ENCODE data around the gene LRPAP1. TPM values are rescaled to one million over a fixed set of nuclear protein-coding genes. Genes with fewer than 3 reads are reported as not detected.

Gene LRPAP1
- total RNA-seq, 4 donors from 2014 or later: 112 to 153 (median 123) TPM

GRCh38 chr4:3464911-3465697 lies 67.1 kb downstream of the LRPAP1 start:
- 88% methylated on average over 21 of the region's 21 CpGs for WGBS, 2 donors
- no peak for TF ChIP-seq POLR2A (IDR thresholded peaks at IDR 0.05)
- TF ChIP-seq, protein P1, sequence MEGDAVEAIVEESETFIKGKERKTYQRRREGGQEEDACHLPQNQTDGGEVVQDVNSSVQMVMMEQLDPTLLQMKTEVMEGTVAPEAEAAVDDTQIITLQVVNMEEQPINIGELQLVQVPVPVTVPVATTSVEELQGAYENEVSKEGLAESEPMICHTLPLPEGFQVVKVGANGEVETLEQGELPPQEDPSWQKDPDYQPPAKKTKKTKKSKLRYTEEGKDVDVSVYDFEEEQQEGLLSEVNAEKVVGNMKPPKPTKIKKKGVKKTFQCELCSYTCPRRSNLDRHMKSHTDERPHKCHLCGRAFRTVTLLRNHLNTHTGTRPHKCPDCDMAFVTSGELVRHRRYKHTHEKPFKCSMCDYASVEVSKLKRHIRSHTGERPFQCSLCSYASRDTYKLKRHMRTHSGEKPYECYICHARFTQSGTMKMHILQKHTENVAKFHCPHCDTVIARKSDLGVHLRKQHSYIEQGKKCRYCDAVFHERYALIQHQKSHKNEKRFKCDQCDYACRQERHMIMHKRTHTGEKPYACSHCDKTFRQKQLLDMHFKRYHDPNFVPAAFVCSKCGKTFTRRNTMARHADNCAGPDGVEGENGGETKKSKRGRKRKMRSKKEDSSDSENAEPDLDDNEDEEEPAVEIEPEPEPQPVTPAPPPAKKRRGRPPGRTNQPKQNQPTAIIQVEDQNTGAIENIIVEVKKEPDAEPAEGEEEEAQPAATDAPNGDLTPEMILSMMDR (IDR thresholded peaks at IDR 0.05): no peak
- H3K4me3 ChIP-seq (ENCODE audit: low read depth, poor library complexity, severe bottlenecking): no peak overlapping the region
- no peak for DNase-seq (ENCODE audit: low spot score in 2 of 2)
- intact Hi-C loops (cut with DNase I; ENCODE audit: low total_unique reads): no loop called here

DNA sequence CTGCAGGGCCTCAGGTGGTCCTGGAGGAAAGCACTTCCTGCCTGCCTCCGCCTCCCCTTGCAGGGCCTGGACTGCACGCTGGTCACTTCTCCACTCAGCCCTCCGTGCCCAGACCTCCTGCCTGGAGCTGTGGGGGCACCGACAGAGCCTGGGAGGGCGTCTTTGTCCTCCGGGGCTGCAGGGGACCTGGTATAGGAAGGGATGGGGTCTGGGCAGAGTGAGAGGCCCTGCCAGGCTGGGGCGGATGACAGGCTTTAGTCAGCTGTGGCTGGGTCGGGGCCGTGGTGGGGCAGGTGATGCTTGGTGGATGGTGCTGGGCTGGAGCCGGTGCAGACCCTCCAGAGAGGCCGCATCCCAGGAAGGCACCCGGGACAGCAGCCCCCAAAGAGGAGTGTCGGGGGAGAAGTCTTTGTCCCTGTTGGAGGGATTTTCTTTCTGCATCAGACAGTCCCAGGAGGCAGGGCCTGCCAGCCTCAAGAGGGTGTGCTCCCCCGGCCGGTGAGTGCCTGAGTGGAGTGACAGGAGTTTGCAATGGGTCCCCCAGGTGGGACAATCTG lies 67.8 kb downstream of the LRPAP1 start:
- H3K4me3 ChIP-seq (ENCODE audit: low read depth, poor library complexity, severe bottlenecking): no peak overlapping the region
- no peak for DNase-seq (ENCODE audit: low spot score in 2 of 2)
- WGBS, 2 donors: 82 to 85% methylated on average over 14 to 15 of the region's 15 CpGs
- no peak for TF ChIP-seq POLR2A (IDR thresholded peaks at IDR 0.05)
- TF ChIP-seq, protein P1 (IDR thresholded peaks at IDR 0.05): no peak
- intact Hi-C loops (cut with DNase I; ENCODE audit: low total_unique reads): no loop called here

DNA sequence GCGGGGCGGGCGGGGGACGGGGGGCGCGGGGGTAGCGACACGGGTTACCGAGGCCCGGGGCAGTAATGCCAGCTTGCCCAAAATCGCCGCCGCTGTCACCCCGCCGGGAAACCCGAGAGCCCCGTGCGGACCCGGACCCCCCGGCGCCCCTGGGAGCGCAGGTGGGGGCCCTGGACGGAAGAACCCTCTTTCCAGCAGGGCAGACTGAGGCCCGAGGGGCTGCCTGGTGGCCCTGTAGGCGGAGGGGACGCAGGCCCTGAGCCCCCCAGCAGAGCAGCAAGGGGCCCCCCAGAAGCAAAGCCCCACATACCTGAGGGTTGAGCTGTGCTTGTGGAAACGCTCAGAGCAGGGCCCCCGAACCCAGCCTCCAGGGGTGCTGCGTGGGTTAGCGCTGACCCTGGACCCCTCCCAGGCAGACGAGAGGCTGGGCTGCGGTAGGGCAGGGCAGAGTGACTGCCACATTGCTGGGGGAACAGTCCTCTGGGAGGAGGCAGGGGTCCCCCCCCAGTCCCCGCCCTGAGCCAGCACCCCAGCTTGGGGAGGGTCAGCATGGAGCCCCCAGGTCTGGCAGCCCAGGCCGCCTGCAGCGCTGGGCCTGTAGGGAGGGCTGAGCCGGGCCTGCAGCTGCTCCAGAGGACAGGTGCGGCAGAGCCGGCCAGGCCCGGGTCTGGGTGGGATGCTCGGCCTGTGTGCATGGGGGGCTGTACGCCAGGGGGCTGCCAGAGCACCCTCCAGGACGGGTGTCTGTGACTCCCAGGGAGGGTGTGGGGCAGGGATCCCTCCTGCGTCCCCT lies 68.5 kb downstream of the LRPAP1 start:
- TF ChIP-seq, protein P1 (IDR thresholded peaks at IDR 0.05): no peak
- no peak for TF ChIP-seq POLR2A (IDR thresholded peaks at IDR 0.05)
- WGBS, 2 donors: 8 to 82% methylated on average over 11 to 13 of the region's 43 CpGs
- no peak for DNase-seq (ENCODE audit: low spot score in 2 of 2)
- intact Hi-C loops (cut with DNase I; ENCODE audit: low total_unique reads): no loop called here
- H3K4me3 ChIP-seq (ENCODE audit: low read depth, poor library complexity, severe bottlenecking): no peak overlapping the region

- no peak within 1 kb of the TSS for H3K4me3 ChIP-seq (ENCODE audit: low read depth, poor library complexity, severe bottlenecking)
- WGBS, 2 donors: 8 to 11% methylated on average over 6 to 21 of the region's 44 CpGs
- DNase-seq (ENCODE audit: low spot score in 2 of 2): no peak
- intact Hi-C loops (cut with DNase I; ENCODE audit: low total_unique reads): no loop called here
- TF ChIP-seq POLR2A (IDR thresholded peaks at IDR 0.05): no peak
- TF ChIP-seq, protein P1 (IDR thresholded peaks at IDR 0.05): no peak
These were observed 69.3 kb downstream of the LRPAP1 start, which contains the start of gene DOK7 for GRCh38 chr4:3462790-3463415. Gene DOK7 (plus strand): TSS chr4:3463306. CDS start chr4:3463376, 70 bp downstream.

DNA sequence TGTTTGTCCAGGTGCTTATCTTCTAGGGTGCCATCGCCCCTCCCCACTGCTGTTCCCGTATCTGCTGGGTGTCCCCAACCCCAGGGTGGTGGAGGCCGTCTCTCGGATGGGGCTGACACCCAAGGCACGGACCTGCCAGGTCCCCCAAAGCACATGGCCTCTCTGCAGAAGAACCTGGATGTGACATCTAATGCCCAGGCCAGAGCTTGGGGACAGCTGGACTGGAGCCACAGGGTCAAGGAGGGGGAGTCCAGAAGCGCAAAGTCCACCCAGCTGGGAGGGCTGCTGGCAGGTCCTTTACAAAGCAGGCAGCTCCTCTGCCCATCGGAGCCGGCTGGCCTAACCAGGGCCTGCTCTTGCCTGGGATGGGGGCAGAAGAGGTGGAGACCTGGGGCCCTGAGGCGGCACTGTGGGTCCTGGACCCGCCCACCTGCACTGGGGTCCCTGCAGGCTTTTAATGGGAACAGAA lies 69.9 kb downstream of the LRPAP1 start:
- DNase-seq (ENCODE audit: low spot score in 2 of 2): no peak
- intact Hi-C loops (cut with DNase I; ENCODE audit: low total_unique reads): no loop called here
- TF ChIP-seq, protein P1 (IDR thresholded peaks at IDR 0.05): no peak
- 57% methylated on average over 6 of the region's 10 CpGs; no CpG with 5 or more reads in 1 of the 2 donors for WGBS, 2 donors
- H3K4me3 ChIP-seq (ENCODE audit: low read depth, poor library complexity, severe bottlenecking): no peak overlapping the region
